Panc1 (cell line): Measurements from ENCODE around the gene TET3. TPM values are rescaled to one million over a fixed set of nuclear protein-coding genes. Genes with fewer than 3 reads are reported as not detected.

ENCODE experiments used
- ATAC-seq: fragments of 200-7000 bp; cut with Tn5 transposase; 2 replicates; pipeline ENCODE4 v1.9.1; 2020; ENCODE audit warnings: mild to moderate bottlenecking, moderate library complexity
- BruUV-seq: library from RNA; stranded (reverse); fragments of 400-500 nt; replicated peaks from 2 replicates; lab custom pipeline; 2021; lab: Mats Ljungman, UMichigan
- CTCF ChIA-PET: fragments of 300-600 bp; sonication (Branson Sonifier 250); formaldehyde crosslinking; loops from one replicate; lab custom pipeline; 2022; ENCODE audit warnings: antibody characterized with exemption; lab: Charles Lee
- POLR2A ChIA-PET: fragments of 300-600 bp; sonication (Branson Sonifier 250); formaldehyde crosslinking; loops from one replicate; lab custom pipeline; 2022; ENCODE audit warnings: antibody characterized with exemption; lab: Charles Lee
- DNase-seq: peaks from one replicate; pipeline ENCODE4 v3.0.0-alpha.2; 2010; ENCODE audit warnings: low read depth, low spot score
- H3K27ac ChIP-seq: 2 replicates; pipeline ENCODE4 v1.5.1; 2011; ENCODE audit warnings: mild to moderate bottlenecking, low read length, inconsistent platforms
- H3K27me3 ChIP-seq: fragments of 200-500 bp; sonication (Bioruptor generic); 2 replicates; pipeline ENCODE4 v1.6.0; 2014; ENCODE audit warnings: low read length, inconsistent platforms; ENCODE audit not compliant: control insufficient read depth, insufficient read depth
- H3K36me3 ChIP-seq: fragments of 200-500 bp; sonication (Bioruptor generic); 2 replicates; pipeline ENCODE4 v1.5.1; 2014; ENCODE audit warnings: inconsistent platforms, mild to moderate bottlenecking, low read length, moderate library complexity; ENCODE audit not compliant: control insufficient read depth, insufficient read depth
- H3K4me1 ChIP-seq: 2 replicates; pipeline ENCODE4 v1.5.1; 2011; ENCODE audit warnings: inconsistent platforms, mild to moderate bottlenecking, low read length, moderate library complexity; ENCODE audit not compliant: control insufficient read depth, insufficient read depth
- H3K4me3 ChIP-seq, 2 experiments: 2 replicates each; pipeline ENCODE4 v1.5.1; 2011 to 2012; ENCODE audit warnings: low read depth in 2 of 2, low read length in 2 of 2, mild to moderate bottlenecking in 2 of 2, inconsistent platforms in 1 of 2, moderate library complexity in 1 of 2
- H3K9me3 ChIP-seq: fragments of 200-500 bp; sonication (Bioruptor generic); 2 replicates; pipeline ENCODE4 v1.5.1; 2014; ENCODE audit warnings: low read depth, mild to moderate bottlenecking, inconsistent platforms, low read length, moderate library complexity; ENCODE audit not compliant: control insufficient read depth, insufficient read depth
- CTCF ChIP-seq: fragments of 450-650 bp; IDR thresholded peaks from 2 replicates; pipeline ENCODE4 v1.5.1; 2017; ENCODE audit warnings: mild to moderate bottlenecking
- POLR2AphosphoS5 ChIP-seq: IDR thresholded peaks from 2 replicates; pipeline ENCODE4 v1.6.1; 2012; ENCODE audit warnings: mild to moderate bottlenecking, low read depth, low read length, moderate library complexity
- REST ChIP-seq, 2 experiments: IDR thresholded peaks; 2 replicates each; pipeline ENCODE4 v1.6.1; 2011 to 2012; ENCODE audit warnings: low read depth in 2 of 2, control low read depth in 1 of 2, low read length in 1 of 2, mild to moderate bottlenecking in 1 of 2, moderate library complexity in 1 of 2; ENCODE audit not compliant: insufficient read depth in 1 of 2
- SIN3A ChIP-seq: IDR thresholded peaks from 2 replicates; pipeline ENCODE4 v1.6.1; 2012; ENCODE audit warnings: low read depth, mild to moderate bottlenecking, low read length, moderate library complexity, borderline replicate concordance; ENCODE audit not compliant: insufficient read depth
- TCF7L2 ChIP-seq: IDR thresholded peaks from 2 replicates; pipeline ENCODE4 v1.6.1; 2011; ENCODE audit warnings: mild to moderate bottlenecking, low read depth, low read length, inconsistent platforms
- in situ Hi-C: cut with HindIII; loops from 2 replicates; pipeline ENCODE4 v1.10.0; 2016; ENCODE audit warnings: low sequenced_read_pairs, low pct_unique_long_range_greater_than_20kb
- intact Hi-C: fragments of 100-400 bp; cut with micrococcal nuclease; formaldehyde crosslinking; loops from one replicate; pipeline ENCODE4 v1.10.0; 2022; ENCODE audit not compliant: unreplicated experiment
- total RNA-seq: library from RNA; stranded (reverse); gene quantifications from one replicate; pipeline ENCODE4 v1.2.1, GENCODE V29; 2021; ENCODE audit not compliant: unreplicated experiment

Gene TET3
- total RNA-seq, 1 experiment from 2014 or later = 13.1 TPM

- no peaks in the 10 kb centered on the region for H3K27me3 ChIP-seq
- POLR2A ChIA-PET = no interaction called here
- H3K4me1 ChIP-seq = no peaks in the 10 kb centered on the region
- ATAC-seq = no peak
- H3K27ac ChIP-seq = no peak overlapping the region
- H3K9me3 ChIP-seq = no peaks in the 10 kb centered on the region
- intact Hi-C loops (no loop called here), in situ Hi-C loops (no loop called here)
- TF ChIP-seq POLR2AphosphoS5 (no peak), CTCF (no peak), TCF7L2 (no peak), REST (IDR thresholded peaks at IDR 0.05; ENCODE audit: insufficient read depth in 1 of 2, low read depth in 2 of 2, low read length in 1 of 2) (no peak)
- no peak overlapping the region for H3K4me3 ChIP-seq
- BruUV-seq = no TSS peak
- peaks cover 15% of the 10 kb centered on the region; the same call in 1 of the 2 replicates for H3K36me3 ChIP-seq
- DNase-seq = no peak
- CTCF ChIA-PET = no interaction called here
These were observed 37.2 kb upstream of the TET3 start for GRCh38 chr2:73947412-73948018.

DNA sequence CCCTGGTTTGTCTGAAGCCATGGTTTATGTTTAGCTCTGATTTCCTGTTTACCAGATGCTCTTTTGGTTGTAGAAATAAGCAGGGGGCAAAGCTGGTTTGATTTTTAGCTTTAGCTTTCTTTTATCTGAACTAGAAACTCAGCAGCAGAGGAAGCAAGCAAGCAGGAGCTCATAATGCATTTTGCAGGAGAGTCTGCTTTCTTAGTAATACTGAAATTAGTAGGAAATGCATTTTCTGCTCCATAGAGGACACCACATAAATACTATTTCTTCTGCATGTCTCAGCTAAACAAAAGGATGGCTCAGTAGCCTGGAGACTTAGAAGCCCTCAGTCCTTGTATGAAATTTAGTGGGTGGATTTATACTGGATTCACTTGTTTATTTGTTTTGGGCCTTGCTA lies 34.9 kb upstream of the TET3 start:
- ATAC-seq = no peak
- H3K9me3 ChIP-seq = no peaks in the 10 kb centered on the region
- no peaks in the 10 kb centered on the region for H3K4me1 ChIP-seq
- H3K27me3 ChIP-seq = no peaks in the 10 kb centered on the region
- POLR2A ChIA-PET = no interaction called here
- DNase-seq = no peak
- intact Hi-C loops (no loop called here), in situ Hi-C loops (no loop called here)
- no peak overlapping the region for H3K27ac ChIP-seq
- no TSS peak for BruUV-seq
- H3K4me3 ChIP-seq = no peak overlapping the region
- H3K36me3 ChIP-seq = peaks cover 19% of the 10 kb centered on the region
- TF ChIP-seq CTCF = no peak
- no peak for TF ChIP-seq POLR2AphosphoS5
- TF ChIP-seq SIN3A = no peak
- no peak for TF ChIP-seq TCF7L2
- TF ChIP-seq REST (IDR thresholded peaks at IDR 0.05; ENCODE audit: insufficient read depth in 1 of 2, low read depth in 2 of 2, low read length in 1 of 2) = no peak
- CTCF ChIA-PET = no interaction called here
